Progenitor cell of endocrine pancreas (in vitro differentiated cells): ENCODE data around the gene MMRN2. TPM values are rescaled to one million over a fixed set of nuclear protein-coding genes. Genes with fewer than 3 reads are reported as not detected.

ENCODE experiments used
- DNase-seq: peaks from one replicate; pipeline ENCODE4 v3.0.0; 2021; ENCODE audit warnings: low spot score; ENCODE audit not compliant: unreplicated experiment
- H3K27ac Mint-ChIP-seq: 2 replicates; pipeline ENCODE4 v1.8.0; 2021; ENCODE audit warnings: mild to moderate bottlenecking, moderate library complexity, mixed read lengths
- H3K27me3 Mint-ChIP-seq: 2 replicates; pipeline ENCODE4 v1.8.0; 2021; ENCODE audit warnings: mixed read lengths
- H3K36me3 Mint-ChIP-seq: 2 replicates; pipeline ENCODE4 v1.8.0; 2022; ENCODE audit warnings: mixed read lengths; ENCODE audit not compliant: insufficient read depth
- H3K4me1 Mint-ChIP-seq: 2 replicates; pipeline ENCODE4 v1.8.0; 2021; ENCODE audit warnings: low read depth, mixed read lengths
- H3K4me3 Mint-ChIP-seq: 2 replicates; pipeline ENCODE4 v1.8.0; 2021; ENCODE audit warnings: low read depth, mild to moderate bottlenecking, moderate library complexity, mixed read lengths
- H3K9me3 Mint-ChIP-seq: 2 replicates; pipeline ENCODE4 v1.8.0; 2021; ENCODE audit warnings: low read depth, mixed read lengths
- total RNA-seq: library from RNA; stranded (reverse); gene quantifications from 2 replicates; pipeline ENCODE4 v1.2.1, GENCODE V29; 2021
- TF ChIP-seq, protein P1 (sequence below): fragments of 200-600 bp; sonication (generic); IDR thresholded peaks from one replicate; pipeline ENCODE4 v1.5.0; 2021; ENCODE audit warnings: antibody characterized with exemption, mild to moderate bottlenecking; ENCODE audit not compliant: unreplicated experiment

The MMRN2 gene
- total RNA-seq, 1 donor from 2014 or later: 1.5 TPM

DNA sequence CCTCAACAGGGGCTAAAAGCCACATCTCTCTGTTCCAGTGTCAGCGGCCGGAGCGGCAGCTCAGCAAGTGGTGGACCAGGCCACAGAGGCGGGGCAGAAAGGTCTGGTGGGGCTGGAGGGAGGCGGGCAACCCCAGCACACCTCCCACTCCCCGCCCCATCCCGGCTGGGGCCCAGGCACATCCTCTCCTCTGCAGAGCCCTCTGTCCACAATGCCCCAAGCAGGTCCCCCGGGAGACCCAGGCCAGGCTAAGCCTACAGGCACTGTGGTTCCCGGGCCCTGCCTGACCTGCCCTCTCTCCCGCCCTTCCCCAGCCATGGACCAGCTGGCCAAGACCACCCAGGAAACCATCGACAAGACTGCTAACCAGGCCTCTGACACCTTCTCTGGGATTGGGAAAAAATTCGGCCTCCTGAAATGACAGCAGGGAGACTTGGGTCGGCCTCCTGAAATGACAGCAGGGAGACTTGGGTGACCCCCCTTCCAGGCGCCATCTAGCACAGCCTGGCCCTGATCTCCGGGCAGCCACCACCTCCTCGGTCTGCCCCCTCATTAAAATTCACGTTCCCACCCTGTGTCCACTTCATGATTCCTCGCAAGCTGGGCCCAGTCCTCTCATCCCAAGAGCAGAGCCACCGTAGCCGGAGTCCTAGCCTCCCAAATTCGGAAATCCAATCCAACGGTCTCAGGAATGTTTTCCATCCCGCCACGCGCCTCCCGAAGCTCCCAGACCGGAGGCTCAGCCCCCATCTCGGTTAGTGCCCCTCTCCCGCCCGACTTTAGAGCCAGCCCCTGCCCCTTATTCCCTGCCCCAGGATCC lies 13.0 kb upstream of the MMRN2 start:
- Mint-ChIP-seq H3K4me1 (peaks cover 29% of the 10 kb centered on the region), H3K27me3 (peaks cover 34% of the 10 kb centered on the region), H3K36me3 (no peaks in the 10 kb centered on the region), H3K9me3 (no peaks in the 10 kb centered on the region), H3K4me3 (peak overlapping the region; percentile 74), H3K27ac (peak overlapping the region; percentile 89)
- TF ChIP-seq, protein P1, sequence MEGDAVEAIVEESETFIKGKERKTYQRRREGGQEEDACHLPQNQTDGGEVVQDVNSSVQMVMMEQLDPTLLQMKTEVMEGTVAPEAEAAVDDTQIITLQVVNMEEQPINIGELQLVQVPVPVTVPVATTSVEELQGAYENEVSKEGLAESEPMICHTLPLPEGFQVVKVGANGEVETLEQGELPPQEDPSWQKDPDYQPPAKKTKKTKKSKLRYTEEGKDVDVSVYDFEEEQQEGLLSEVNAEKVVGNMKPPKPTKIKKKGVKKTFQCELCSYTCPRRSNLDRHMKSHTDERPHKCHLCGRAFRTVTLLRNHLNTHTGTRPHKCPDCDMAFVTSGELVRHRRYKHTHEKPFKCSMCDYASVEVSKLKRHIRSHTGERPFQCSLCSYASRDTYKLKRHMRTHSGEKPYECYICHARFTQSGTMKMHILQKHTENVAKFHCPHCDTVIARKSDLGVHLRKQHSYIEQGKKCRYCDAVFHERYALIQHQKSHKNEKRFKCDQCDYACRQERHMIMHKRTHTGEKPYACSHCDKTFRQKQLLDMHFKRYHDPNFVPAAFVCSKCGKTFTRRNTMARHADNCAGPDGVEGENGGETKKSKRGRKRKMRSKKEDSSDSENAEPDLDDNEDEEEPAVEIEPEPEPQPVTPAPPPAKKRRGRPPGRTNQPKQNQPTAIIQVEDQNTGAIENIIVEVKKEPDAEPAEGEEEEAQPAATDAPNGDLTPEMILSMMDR: no peak
- DNase-seq: no peak

DNA sequence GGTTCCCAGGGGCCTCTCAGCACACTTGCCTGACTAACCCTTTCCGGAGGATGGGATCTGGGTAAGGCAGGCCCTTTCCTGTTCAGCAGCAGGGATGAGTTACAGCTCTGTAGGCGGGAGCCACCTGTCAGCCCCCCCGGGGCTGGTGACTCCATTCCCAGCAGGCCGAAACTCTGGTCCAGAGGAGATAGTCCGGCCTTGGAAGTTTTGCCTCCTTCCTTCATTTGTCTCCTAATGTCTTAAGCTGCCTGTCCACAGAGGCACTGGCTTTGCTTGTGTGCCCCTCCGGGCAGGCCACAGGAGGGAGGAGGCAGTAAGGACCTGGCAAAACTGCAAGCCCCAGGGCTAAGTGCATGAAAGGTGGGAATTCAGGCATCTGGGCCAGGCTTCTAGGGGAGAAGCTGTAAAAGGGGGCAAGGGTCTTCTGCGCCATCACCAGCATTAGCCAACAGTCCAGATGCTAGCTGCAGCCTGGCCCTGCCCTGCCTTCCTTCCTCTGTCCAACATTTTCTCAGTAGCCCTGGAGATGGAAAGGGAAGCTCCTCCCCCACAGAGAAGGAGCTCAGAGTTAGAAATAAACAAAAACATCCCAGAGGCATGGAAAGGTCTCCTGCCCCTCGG lies 12.1 kb upstream of the MMRN2 start:
- Mint-ChIP-seq H3K36me3 (no peaks in the 10 kb centered on the region), H3K4me1 (peaks cover 27% of the 10 kb centered on the region), H3K9me3 (no peaks in the 10 kb centered on the region), H3K27me3 (peaks cover 33% of the 10 kb centered on the region), H3K4me3 (no peak overlapping the region), H3K27ac (no peak overlapping the region)
- TF ChIP-seq, protein P1: no peak
- no peak for DNase-seq

DNA sequence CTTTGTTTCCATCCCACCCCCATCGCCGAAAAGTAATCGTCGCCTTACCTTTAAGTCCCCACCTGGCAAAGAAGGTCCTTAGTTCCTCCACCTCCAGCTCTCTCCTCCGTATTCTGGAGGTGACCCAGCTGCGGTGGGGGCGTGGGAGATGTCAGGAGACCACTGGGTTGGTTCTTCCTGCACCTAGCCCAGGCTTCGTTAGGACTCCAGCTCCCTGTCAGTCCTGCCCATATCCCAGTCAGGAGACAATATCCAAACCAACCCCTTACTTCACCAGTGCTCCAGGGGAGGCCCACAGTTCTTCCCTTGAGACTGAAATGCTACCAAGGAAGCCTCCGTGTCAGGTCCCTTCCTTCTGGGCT lies 11.6 kb upstream of the MMRN2 start:
- no peak overlapping the region for H3K27ac Mint-ChIP-seq

DNA sequence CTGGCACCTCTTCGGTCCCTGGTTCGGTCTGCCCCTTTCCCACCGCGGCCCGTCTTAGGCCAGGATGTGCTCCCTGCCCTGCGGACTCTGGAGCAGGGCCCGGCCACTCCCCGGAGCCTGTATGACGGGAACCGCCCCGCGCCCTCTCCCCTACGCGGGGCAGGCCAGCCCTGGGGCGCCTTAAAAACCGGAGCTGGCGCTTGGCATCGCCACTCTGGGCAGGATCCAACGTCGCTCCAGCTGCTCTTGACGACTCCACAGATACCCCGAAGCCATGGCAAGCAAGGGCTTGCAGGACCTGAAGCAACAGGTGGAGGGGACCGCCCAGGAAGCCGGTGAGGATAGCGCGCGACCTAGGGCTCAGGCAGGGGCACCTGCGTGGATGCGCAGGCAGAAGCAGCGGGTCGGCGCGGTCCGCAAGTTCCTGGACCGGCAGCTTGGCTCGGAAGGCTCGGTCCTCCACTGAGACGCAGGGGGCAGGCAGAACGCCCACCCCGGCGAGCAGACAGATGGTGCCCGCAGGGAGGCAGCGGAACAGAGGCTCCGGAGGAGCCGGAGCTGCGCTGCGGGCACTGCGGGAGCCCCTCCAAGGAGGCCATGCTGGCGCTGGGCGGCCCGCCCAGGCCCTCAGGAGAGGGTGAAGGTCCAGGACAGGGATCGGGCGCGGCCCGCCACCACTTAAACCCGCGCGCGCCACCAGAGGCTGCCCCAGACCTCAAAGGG lies 11.0 kb upstream of the MMRN2 start, which contains the start of gene ADIRF:
ADIRF (plus strand) TSS at position 212 of the 723 bp plus-strand sequence; CDS start at position 275, 63 bp downstream.
- Mint-ChIP-seq H3K27ac (no peak within 1 kb of the TSS), H3K4me1 (peaks cover 22% of the 10 kb centered on the region), H3K27me3 (peaks cover 26% of the 10 kb centered on the region), H3K36me3 (no peaks in the 10 kb centered on the region), H3K4me3 (no peak within 1 kb of the TSS), H3K9me3 (no peaks in the 10 kb centered on the region)
- TF ChIP-seq, protein P1: no peak
- no peak for DNase-seq

More for the DNA sequence above, 11.6 kb upstream of the MMRN2 start:
- Mint-ChIP-seq H3K27me3 (peaks cover 27% of the 10 kb centered on the region), H3K4me3 (no peak overlapping the region), H3K4me1 (peaks cover 22% of the 10 kb centered on the region), H3K36me3 (no peaks in the 10 kb centered on the region), H3K9me3 (no peaks in the 10 kb centered on the region)
- DNase-seq: no peak
- TF ChIP-seq, protein P1: no peak

DNA sequence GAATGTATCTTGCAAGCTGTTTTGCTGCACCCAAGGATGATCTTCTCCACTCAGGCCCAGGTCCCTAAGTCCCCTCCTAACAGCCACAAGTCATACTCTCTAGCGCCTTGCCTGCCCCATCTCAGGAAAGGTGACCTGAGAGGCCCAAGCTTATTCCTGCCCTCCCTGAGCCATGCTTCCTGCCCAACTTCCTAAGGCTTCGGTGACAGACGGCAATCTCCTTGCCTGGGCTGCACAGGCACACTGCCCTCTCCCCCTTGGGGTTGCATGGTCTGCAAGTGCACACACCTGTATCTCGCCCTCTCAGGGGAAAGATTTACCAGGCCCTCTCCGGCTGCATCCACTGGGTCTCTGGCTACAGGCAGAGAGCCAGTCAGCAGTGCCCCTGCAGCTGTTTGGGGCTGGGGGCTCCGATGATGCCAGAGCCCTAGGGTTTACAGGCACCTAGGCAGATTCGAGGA lies 10.1 kb upstream of the MMRN2 start:
- H3K27ac Mint-ChIP-seq: no peak overlapping the region
- H3K9me3 Mint-ChIP-seq: no peaks in the 10 kb centered on the region
- DNase-seq: no peak
- TF ChIP-seq, protein P1: no peak
- peaks cover 22% of the 10 kb centered on the region for H3K4me1 Mint-ChIP-seq
- H3K4me3 Mint-ChIP-seq: no peak overlapping the region
- H3K36me3 Mint-ChIP-seq: no peaks in the 10 kb centered on the region
- peaks cover 16% of the 10 kb centered on the region for H3K27me3 Mint-ChIP-seq
